Measurements from ENCODE around the gene ABCC1. TPM values are rescaled to one million over a fixed set of nuclear protein-coding genes. Genes with fewer than 3 reads are reported as not detected.

Gene ABCC1
- total RNA-seq, 2 experiments from 2014 or later: 64.5 to 67.6 TPM

DNA sequence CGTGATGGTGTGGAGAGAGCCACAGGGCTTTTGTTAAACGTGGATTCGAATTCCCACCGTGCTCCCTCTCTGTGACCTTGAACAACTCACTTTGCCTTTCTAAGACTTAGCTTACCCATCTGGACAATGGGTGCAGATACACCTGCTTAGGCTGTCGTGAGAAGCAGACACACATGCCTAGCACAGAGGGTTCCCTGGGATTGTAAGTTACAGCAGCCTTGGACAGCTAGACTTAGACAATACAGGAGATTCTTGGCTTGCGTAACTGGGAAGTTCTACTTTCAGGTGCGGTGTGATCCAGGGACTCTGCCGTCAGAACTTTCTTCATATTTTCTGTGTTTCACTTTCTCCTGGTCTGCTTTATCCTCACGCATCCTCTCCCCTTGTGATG lies 127.0 kb downstream of the ABCC1 start:
- no peak for DNase-seq
- H3K27me3 Mint-ChIP-seq: no peaks in the 10 kb centered on the region
- POLR2A ChIA-PET: interaction anchor here (1.2 kb wide), 1 partner anchor 13 kb away, joined by 3 read pairs; no protein-coding TSS in a partner anchor
- no peak overlapping the region for H3K4me3 Mint-ChIP-seq
- H3K36me3 Mint-ChIP-seq (ENCODE audit: low read depth): peaks cover 49% of the 10 kb centered on the region
- TF ChIP-seq, protein P1, sequence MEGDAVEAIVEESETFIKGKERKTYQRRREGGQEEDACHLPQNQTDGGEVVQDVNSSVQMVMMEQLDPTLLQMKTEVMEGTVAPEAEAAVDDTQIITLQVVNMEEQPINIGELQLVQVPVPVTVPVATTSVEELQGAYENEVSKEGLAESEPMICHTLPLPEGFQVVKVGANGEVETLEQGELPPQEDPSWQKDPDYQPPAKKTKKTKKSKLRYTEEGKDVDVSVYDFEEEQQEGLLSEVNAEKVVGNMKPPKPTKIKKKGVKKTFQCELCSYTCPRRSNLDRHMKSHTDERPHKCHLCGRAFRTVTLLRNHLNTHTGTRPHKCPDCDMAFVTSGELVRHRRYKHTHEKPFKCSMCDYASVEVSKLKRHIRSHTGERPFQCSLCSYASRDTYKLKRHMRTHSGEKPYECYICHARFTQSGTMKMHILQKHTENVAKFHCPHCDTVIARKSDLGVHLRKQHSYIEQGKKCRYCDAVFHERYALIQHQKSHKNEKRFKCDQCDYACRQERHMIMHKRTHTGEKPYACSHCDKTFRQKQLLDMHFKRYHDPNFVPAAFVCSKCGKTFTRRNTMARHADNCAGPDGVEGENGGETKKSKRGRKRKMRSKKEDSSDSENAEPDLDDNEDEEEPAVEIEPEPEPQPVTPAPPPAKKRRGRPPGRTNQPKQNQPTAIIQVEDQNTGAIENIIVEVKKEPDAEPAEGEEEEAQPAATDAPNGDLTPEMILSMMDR (IDR thresholded peaks at IDR 0.05): no peak
- no peak overlapping the region for H3K27ac Mint-ChIP-seq
- CTCF ChIA-PET: no interaction called here
- H3K9me3 Mint-ChIP-seq: no peaks in the 10 kb centered on the region
- no peak for ATAC-seq
- H3K4me1 Mint-ChIP-seq (ENCODE audit: low read depth): peaks cover 10% of the 10 kb centered on the region
- intact Hi-C loops (cut with micrococcal nuclease): no loop called here

DNA sequence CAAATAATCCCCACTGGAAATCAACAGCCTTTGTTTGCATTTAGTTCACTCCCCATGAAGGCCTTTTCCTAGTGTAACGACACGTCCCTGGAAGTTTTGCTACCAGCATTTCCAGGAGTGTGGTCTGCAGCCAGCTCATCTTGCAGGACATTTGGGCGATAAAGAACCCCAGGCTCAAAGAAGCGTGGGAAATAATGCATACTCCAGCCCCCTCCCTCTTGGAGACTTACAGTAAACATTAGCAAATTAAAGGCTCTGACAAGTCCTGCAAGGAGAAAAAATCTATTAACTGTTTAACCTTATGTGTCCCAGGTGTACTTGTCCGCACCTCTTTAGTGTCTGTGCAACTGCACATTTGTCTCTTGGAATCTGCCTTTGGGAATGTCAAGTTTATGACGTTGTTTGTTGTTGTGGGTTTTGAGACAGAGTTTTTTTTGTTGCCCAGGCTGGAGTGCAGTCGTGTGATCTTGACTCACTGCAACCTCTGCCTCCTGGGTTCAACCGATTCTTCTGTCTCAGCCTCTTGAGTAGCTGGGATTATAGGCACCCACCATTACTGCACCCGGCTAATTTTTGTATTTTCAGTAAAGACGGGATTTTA lies 131.1 kb downstream of the ABCC1 start:
- H3K36me3 Mint-ChIP-seq (ENCODE audit: low read depth): peaks cover 67% of the 10 kb centered on the region
- ATAC-seq (no peak), DNase-seq (no peak)
- POLR2A ChIA-PET: no interaction called here
- H3K27me3 Mint-ChIP-seq: no peaks in the 10 kb centered on the region
- TF ChIP-seq, protein P1 (IDR thresholded peaks at IDR 0.05): no peak
- no peaks in the 10 kb centered on the region for H3K4me1 Mint-ChIP-seq (ENCODE audit: low read depth)
- CTCF ChIA-PET: no interaction called here
- intact Hi-C loops (cut with micrococcal nuclease): no loop called here
- H3K4me3 Mint-ChIP-seq: no peak overlapping the region
- peaks cover 7% of the 10 kb centered on the region for H3K9me3 Mint-ChIP-seq
- H3K27ac Mint-ChIP-seq: no peak overlapping the region

DNA sequence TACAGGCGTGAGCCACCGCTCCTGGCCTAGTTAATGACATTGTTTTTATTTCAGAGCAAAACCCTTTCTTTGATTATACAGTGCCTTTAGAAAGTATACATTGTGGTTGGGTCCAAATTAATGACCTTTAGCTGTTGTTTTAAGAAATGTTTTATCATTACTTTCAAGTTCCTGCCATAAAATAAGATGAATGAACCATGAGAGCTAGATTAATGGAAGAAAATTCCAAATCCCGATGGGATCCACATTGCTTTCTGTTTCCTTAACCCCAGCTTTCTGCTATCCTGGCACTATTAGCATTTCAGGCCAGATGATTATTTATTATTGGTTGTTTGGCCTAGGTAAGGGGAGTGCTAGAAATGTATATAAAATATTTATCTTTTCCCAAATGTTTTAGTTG lies 131.7 kb downstream of the ABCC1 start:
- no peak for DNase-seq
- POLR2A ChIA-PET: no interaction called here
- CTCF ChIA-PET: no interaction called here
- Mint-ChIP-seq H3K4me3 (no peak overlapping the region), H3K27ac (no peak overlapping the region), H3K4me1 (ENCODE audit: low read depth) (no peaks in the 10 kb centered on the region), H3K9me3 (peaks cover 7% of the 10 kb centered on the region), H3K36me3 (ENCODE audit: low read depth) (peaks cover 72% of the 10 kb centered on the region), H3K27me3 (no peaks in the 10 kb centered on the region)
- ATAC-seq: no peak
- TF ChIP-seq, protein P1 (IDR thresholded peaks at IDR 0.05): no peak
- intact Hi-C loops (cut with micrococcal nuclease): no loop called here

DNA sequence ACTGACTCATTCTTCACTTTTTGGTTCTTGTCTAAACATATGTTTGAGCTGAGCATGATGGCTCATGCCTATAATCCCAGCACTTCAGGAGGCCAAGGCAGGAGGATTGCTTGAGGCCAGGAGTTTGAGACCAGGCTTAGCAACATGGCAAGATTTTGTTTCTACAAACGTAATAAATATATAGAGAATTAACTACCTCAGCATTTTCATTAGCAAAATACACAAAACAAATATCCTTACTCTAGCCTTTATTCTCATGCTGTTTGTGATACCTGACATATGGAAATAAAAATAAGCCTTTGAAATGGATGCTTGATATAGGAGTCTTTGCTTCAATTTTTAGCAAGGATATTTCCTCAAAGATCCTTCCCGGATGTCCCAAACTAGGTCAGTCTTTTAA lies 132.8 kb downstream of the ABCC1 start:
- ChIA-PET POLR2A (no interaction called here), CTCF (no interaction called here)
- intact Hi-C loops (cut with micrococcal nuclease): no loop called here
- Mint-ChIP-seq H3K9me3 (peaks cover 7% of the 10 kb centered on the region), H3K4me1 (ENCODE audit: low read depth) (no peaks in the 10 kb centered on the region), H3K4me3 (no peak overlapping the region), H3K36me3 (ENCODE audit: low read depth) (peaks cover 69% of the 10 kb centered on the region), H3K27me3 (no peaks in the 10 kb centered on the region), H3K27ac (no peak overlapping the region)
- TF ChIP-seq, protein P1 (IDR thresholded peaks at IDR 0.05): no peak
- DNase-seq (no peak), ATAC-seq (no peak)

DNA sequence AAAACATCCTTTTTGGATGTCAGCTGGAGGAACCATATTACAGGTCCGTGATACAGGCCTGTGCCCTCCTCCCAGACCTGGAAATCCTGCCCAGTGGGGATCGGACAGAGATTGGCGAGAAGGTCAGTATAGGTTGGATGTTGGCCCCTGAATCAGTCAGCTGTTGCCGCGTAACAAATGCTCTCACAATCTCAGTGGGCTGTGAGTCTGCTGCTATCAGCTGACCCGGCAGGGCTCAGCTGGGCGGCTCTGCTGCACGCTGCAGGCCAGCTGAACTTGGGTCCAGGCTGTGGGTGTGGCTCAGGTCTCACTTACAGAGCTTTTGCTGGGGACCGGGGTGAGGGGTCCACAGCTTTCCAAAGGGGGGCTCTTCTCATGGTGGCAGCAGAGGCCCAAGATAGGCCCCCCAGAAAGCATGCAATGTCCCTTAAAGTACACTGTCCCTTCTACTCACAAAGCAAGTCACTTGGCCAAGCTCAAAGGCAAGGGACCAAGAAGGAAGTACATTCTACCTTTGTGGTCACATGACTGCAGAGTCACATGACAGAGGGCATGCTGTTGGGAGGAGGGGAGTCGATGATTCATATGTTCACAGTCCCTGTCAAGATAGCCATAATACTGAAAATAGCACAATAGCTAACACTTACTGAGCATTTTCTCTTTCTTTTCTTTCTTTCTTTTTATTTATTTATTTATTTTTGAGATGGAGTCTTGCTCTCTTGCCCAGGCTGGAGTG lies 134.2 kb downstream of the ABCC1 start:
- TF ChIP-seq, protein P1 (IDR thresholded peaks at IDR 0.05): no peak
- Mint-ChIP-seq H3K4me3 (no peak overlapping the region), H3K27me3 (no peaks in the 10 kb centered on the region), H3K27ac (no peak overlapping the region), H3K4me1 (ENCODE audit: low read depth) (no peaks in the 10 kb centered on the region), H3K36me3 (ENCODE audit: low read depth) (peaks cover 64% of the 10 kb centered on the region), H3K9me3 (peaks cover 7% of the 10 kb centered on the region)
- ATAC-seq (no peak), DNase-seq (peak; percentile 47)
- intact Hi-C loops (cut with micrococcal nuclease): no loop called here
- ChIA-PET POLR2A (interaction anchor here (1.3 kb wide), 1 partner anchor 32 kb away, joined by 3 read pairs; no protein-coding TSS in a partner anchor), CTCF (interaction anchor here (0.9 kb wide), 2 partner anchors 21 to 44 kb away, joined by 3 read pairs; no protein-coding TSS in a partner anchor)

All from activated CD8-positive, alpha-beta T cell treated with anti-CD3 and anti-CD28 coated beads for 36 hours (primary cell).